Sigmoid colon (tissue), 4 donors: ENCODE measurements around the gene TPO.

Source experiments
- CTCF ChIP-seq, 4 experiments: fragments of 450-650 bp in 3 of 4; fragments of 200-600 bp in 1 of 4; IDR thresholded peaks; one replicate each; pipeline ENCODE4 v1.5.1; 2016 to 2019; ENCODE audit warnings: antibody characterized with exemption in 4 of 4, mild to moderate bottlenecking in 3 of 4, moderate library complexity in 2 of 4
- EP300 ChIP-seq, 4 donors: sonication (generic); formaldehyde crosslinking; IDR thresholded peaks; one replicate each; pipeline ENCODE4 v1.6.1; 2017; ENCODE audit warnings: antibody characterized with exemption in 4 of 4
- POLR2A ChIP-seq, 2 donors: fragments of 450-650 bp; IDR thresholded peaks; one replicate each; pipeline ENCODE4 v1.6.1; 2016; ENCODE audit warnings: antibody characterized with exemption in 2 of 2, mild to moderate bottlenecking in 2 of 2, moderate library complexity in 2 of 2
- POLR2AphosphoS5 ChIP-seq, 4 donors: sonication (generic); formaldehyde crosslinking; IDR thresholded peaks; one replicate each; pipeline ENCODE4 v1.6.1; 2017; ENCODE audit warnings: antibody characterized with exemption in 4 of 4

GRCh38 chr2:1405124-1405523 is 8.1 kb upstream of the TPO start:
- TF ChIP-seq CTCF (IDR thresholded peaks at IDR 0.05) = no peak
- TF ChIP-seq POLR2AphosphoS5 (IDR thresholded peaks at IDR 0.05) = no peak
- no peak for TF ChIP-seq POLR2A (IDR thresholded peaks at IDR 0.05)
- TF ChIP-seq EP300 (IDR thresholded peaks at IDR 0.05) = no peak
